H1 (cell line): ENCODE data around the gene FMNL2. TPM values are rescaled to one million over a fixed set of nuclear protein-coding genes. Genes with fewer than 3 reads are reported as not detected.

Experiments
- CTCF ChIA-PET: fragments of 300-600 bp; sonication (Branson Sonifier 250); formaldehyde crosslinking; loops from one replicate; lab custom pipeline; 2021; ENCODE audit not compliant: partially characterized antibody; lab: Charles Lee
- POLR2A ChIA-PET: fragments of 300-600 bp; sonication (Branson Sonifier 250); formaldehyde crosslinking; loops from one replicate; lab custom pipeline; 2021; ENCODE audit warnings: inconsistent platforms; ENCODE audit not compliant: partially characterized antibody; lab: Charles Lee
- DNase-seq, 2 experiments: peaks; one replicate each; pipeline versions ENCODE4 v3.0.0 to v3.0.0-alpha.2; 2010 to 2022; ENCODE audit warnings: low spot score in 2 of 2, low read depth in 1 of 2, mixed read lengths in 1 of 2
- FAIRE-seq: peaks from 2 replicates; lab custom pipeline; 2011; peaks lifted over from hg19 to GRCh38; lab: Jason Lieb, UNC
- H2AFZ ChIP-seq: 2 replicates; pipeline ENCODE4 v1.8.1; 2012; ENCODE audit warnings: low read length, inconsistent platforms
- H2AK5ac ChIP-seq: 2 replicates; pipeline ENCODE4 v1.6.1; 2013; ENCODE audit warnings: low read depth, low read length
- H2BK120ac ChIP-seq: replicated peaks from 2 replicates; pipeline ENCODE3; 2013; ENCODE audit warnings: low read depth, low read length, inconsistent platforms
- H2BK12ac ChIP-seq: 2 replicates; pipeline ENCODE4 v1.6.1; 2013; ENCODE audit warnings: low read depth, low read length
- H2BK15ac ChIP-seq: 2 replicates; pipeline ENCODE4 v1.6.1; 2013; ENCODE audit warnings: low read length
- H2BK20ac ChIP-seq: 2 replicates; pipeline ENCODE4 v1.6.1; 2013; ENCODE audit warnings: low read length
- H2BK5ac ChIP-seq: 2 replicates; pipeline ENCODE4 v1.6.1; 2013; ENCODE audit warnings: low read depth, low read length
- H3K14ac ChIP-seq: 2 replicates; pipeline ENCODE4 v1.6.1; 2013; ENCODE audit warnings: inconsistent platforms; ENCODE audit not compliant: insufficient read length
- H3K18ac ChIP-seq: 2 replicates; pipeline ENCODE4 v1.6.1; 2013; ENCODE audit warnings: low read length; ENCODE audit errors: extremely low read depth
- H3K23ac ChIP-seq: 2 replicates; pipeline ENCODE4 v1.6.1; 2013; ENCODE audit warnings: inconsistent platforms; ENCODE audit not compliant: insufficient read length
- H3K23me2 ChIP-seq: 2 replicates; pipeline ENCODE4 v1.6.1; 2013; ENCODE audit warnings: low read depth, low read length
- H3K27ac ChIP-seq: 2 replicates; pipeline ENCODE4 v1.6.1; 2011; ENCODE audit warnings: low read depth, low read length, inconsistent platforms
- H3K27me3 ChIP-seq, 4 experiments: replicated peaks in 1 of 4; 1 replicate in 1 of 4; 2 replicates in 3 of 4; pipeline versions ENCODE4 v1.6.1 to v1.8.1; 2011 to 2013; ENCODE audit warnings: low read length in 3 of 4, mild to moderate bottlenecking in 3 of 4, inconsistent platforms in 2 of 4, mixed read lengths in 2 of 4, moderate library complexity in 1 of 4; ENCODE audit not compliant: control insufficient read depth in 3 of 4, insufficient read depth in 3 of 4; ENCODE audit errors: extremely low read depth in 1 of 4
- H3K36me3 ChIP-seq, 4 experiments: 2 replicates each; pipeline versions ENCODE4 v1.6.1 to v1.8.1; 2011 to 2013; ENCODE audit warnings: mild to moderate bottlenecking in 4 of 4, low read length in 3 of 4, moderate library complexity in 2 of 4, control low read depth in 1 of 4, inconsistent platforms in 1 of 4; ENCODE audit not compliant: insufficient read depth in 4 of 4, control insufficient read depth in 2 of 4
- H3K4ac ChIP-seq: replicated peaks from 2 replicates; pipeline ENCODE3; 2013; ENCODE audit warnings: low read length, low read depth, mixed read lengths, inconsistent platforms; ENCODE audit not compliant: insufficient read length
- H3K4me1 ChIP-seq, 4 experiments: replicated peaks in 1 of 4; 1 replicate in 1 of 4; 2 replicates in 3 of 4; pipeline versions ENCODE4 v1.6.1 to v1.8.1; 2011 to 2013; ENCODE audit warnings: low read length in 3 of 4, inconsistent platforms in 2 of 4, mixed read lengths in 1 of 4; ENCODE audit not compliant: insufficient read depth in 4 of 4, control insufficient read depth in 3 of 4
- H3K4me2 ChIP-seq, 2 experiments: 2 replicates each; pipeline versions ENCODE4 v1.6.1 to v1.8.1; 2011 to 2013; ENCODE audit warnings: low read depth in 2 of 2, low read length in 2 of 2, control low read depth in 1 of 2, inconsistent platforms in 1 of 2, mild to moderate bottlenecking in 1 of 2; ENCODE audit not compliant: insufficient read depth in 1 of 2
- H3K4me3 ChIP-seq, 4 experiments: fragments of 200-600, 300-600 bp in 1 of 4; sonication (generic), shearing (Covaris generic), sonication (Bioruptor Twin) in 1 of 4; 2 replicates each; pipeline versions ENCODE4 v1.5.1 to v1.8.1; 2011 to 2016; ENCODE audit warnings: low read length in 4 of 4, low read depth in 3 of 4, control low read depth in 2 of 4, inconsistent platforms in 2 of 4, mild to moderate bottlenecking in 2 of 4, mixed read lengths in 1 of 4, moderate library complexity in 1 of 4; ENCODE audit not compliant: insufficient read depth in 2 of 4; ENCODE audit errors: extremely low read depth in 1 of 4
- H3K56ac ChIP-seq: replicated peaks from 2 replicates; pipeline ENCODE3; 2013; ENCODE audit warnings: low read depth, mild to moderate bottlenecking, mixed read lengths, low read length, inconsistent platforms; ENCODE audit not compliant: insufficient read length
- H3K79me1 ChIP-seq: 2 replicates; pipeline ENCODE4 v1.6.1; 2013; ENCODE audit warnings: low read depth, low read length, control low read depth
- H3K79me2 ChIP-seq, 2 experiments: 2 replicates each; pipeline versions ENCODE4 v1.6.1 to v1.8.1; 2012 to 2013; ENCODE audit warnings: low read length in 2 of 2, mild to moderate bottlenecking in 2 of 2, inconsistent platforms in 1 of 2; ENCODE audit not compliant: insufficient read depth in 2 of 2, control insufficient read depth in 1 of 2
- H3K9ac ChIP-seq, 4 experiments: replicated peaks in 1 of 4; 1 replicate in 1 of 4; 2 replicates in 3 of 4; pipeline versions ENCODE4 v1.6.1 to v1.8.1; 2011 to 2013; ENCODE audit warnings: low read depth in 3 of 4, low read length in 3 of 4, control low read depth in 2 of 4, mild to moderate bottlenecking in 2 of 4, moderate library complexity in 2 of 4, inconsistent platforms in 1 of 4; ENCODE audit errors: extremely low read depth in 1 of 4
- H3K9me3 ChIP-seq, 2 experiments: 2 replicates each; pipeline versions ENCODE4 v1.6.1 to v1.8.1; 2012 to 2013; ENCODE audit warnings: mild to moderate bottlenecking in 2 of 2, moderate library complexity in 2 of 2, control low read depth in 1 of 2, inconsistent platforms in 1 of 2, low read depth in 1 of 2, low read length in 1 of 2, mixed read lengths in 1 of 2; ENCODE audit not compliant: insufficient read depth in 2 of 2
- H4K20me1 ChIP-seq, 2 experiments: replicated peaks in 1 of 2; 2 replicates each; pipeline versions ENCODE3 to v1.8.1; 2011 to 2013; ENCODE audit warnings: inconsistent platforms in 2 of 2, low read length in 2 of 2, mild to moderate bottlenecking in 1 of 2; ENCODE audit not compliant: insufficient read depth in 2 of 2, control insufficient read depth in 1 of 2
- H4K5ac ChIP-seq: 2 replicates; pipeline ENCODE4 v1.6.1; 2013; ENCODE audit warnings: low read length, low read depth, mixed read lengths, inconsistent platforms; ENCODE audit not compliant: insufficient read length
- H4K8ac ChIP-seq: 2 replicates; pipeline ENCODE4 v1.8.0; 2013; ENCODE audit warnings: mild to moderate bottlenecking, moderate library complexity, low read length, inconsistent platforms; ENCODE audit not compliant: insufficient read depth; ENCODE audit errors: extremely low read depth
- H4K91ac ChIP-seq: replicated peaks from 2 replicates; pipeline ENCODE3; 2013; ENCODE audit warnings: low read length, mixed read lengths, inconsistent platforms; ENCODE audit not compliant: insufficient read length
- ASH2L ChIP-seq: fragments of 200-600, 300-600 bp; sonication (generic); IDR thresholded peaks from one replicate; pipeline ENCODE4 v1.7.1; 2017; ENCODE audit warnings: low read length
- HDAC2 ChIP-seq, 2 experiments: fragments of 300-600 bp in 1 of 2; sonication (generic) in 1 of 2; IDR thresholded peaks; 2 replicates each; pipeline ENCODE4 v1.6.1; 2011 to 2012; ENCODE audit warnings: low read depth in 2 of 2, low read length in 2 of 2, mild to moderate bottlenecking in 2 of 2, moderate library complexity in 2 of 2, borderline replicate concordance in 1 of 2, inconsistent platforms in 1 of 2
- NANOG ChIP-seq: IDR thresholded peaks from 2 replicates; pipeline ENCODE4 v1.6.1; 2011; ENCODE audit warnings: low read length, low read depth, mild to moderate bottlenecking, inconsistent platforms; ENCODE audit not compliant: insufficient read depth, poor library complexity, severe bottlenecking
- YY1 ChIP-seq: IDR thresholded peaks from 2 replicates; pipeline ENCODE4 v1.6.1; 2011; ENCODE audit warnings: low read depth, mild to moderate bottlenecking, low read length
- WGBS, 2 experiments: shearing (Covaris generic) in 1 of 2; methylation state at CpG; one replicate each; pipeline versions ENCODE4 v1.1.6 to v1.1.7; 2013 to 2015; ENCODE audit warnings: low lambda C conversion rate in 2 of 2, mixed read lengths in 2 of 2, inconsistent platforms in 1 of 2, low coverage in 1 of 2, missing lambda C conversion rate in 1 of 2; ENCODE audit not compliant: insufficient replicate concordance in 2 of 2, insufficient coverage in 1 of 2, insufficient read length in 1 of 2; ENCODE audit errors: extremely low coverage in 1 of 2, missing lambda C conversion rate in 1 of 2; 5-methylcytosine and 5-hydroxymethylcytosine counted together
- polyA plus RNA-seq, 7 experiments: library from polyadenylated mRNA; depleted of rRNA in 3 of 7; stranded (reverse) in 5 of 7; unstranded in 2 of 7; fragments of >200 nt in 5 of 7; fragments of 200-250 nt in 2 of 7; gene quantifications; 1 replicate in 5 of 7; 2 replicates in 1 of 7; 4 replicates in 1 of 7; pipeline versions ENCODE4 v1.2.1 to v1.2.3, GENCODE V29; 2011 to 2013; ENCODE audit warnings: missing spikeins in 2 of 7, mixed read lengths in 2 of 7
- total RNA-seq: library from RNA; stranded (reverse); fragmentation: NEBNext Ultra II Directional; extraction: Animal tissue kit (Norgen Biotek cat#: 25700); gene quantifications from 2 replicates; pipeline ENCODE4 v1.2.1, GENCODE V29; 2021

FMNL2 gene
- total and polyA plus RNA-seq, 2 of the 8 experiments (the other 6 are each of a cell fraction or from before 2014, with no cell fraction given), result 15.5 to 45.1 TPM

DNA sequence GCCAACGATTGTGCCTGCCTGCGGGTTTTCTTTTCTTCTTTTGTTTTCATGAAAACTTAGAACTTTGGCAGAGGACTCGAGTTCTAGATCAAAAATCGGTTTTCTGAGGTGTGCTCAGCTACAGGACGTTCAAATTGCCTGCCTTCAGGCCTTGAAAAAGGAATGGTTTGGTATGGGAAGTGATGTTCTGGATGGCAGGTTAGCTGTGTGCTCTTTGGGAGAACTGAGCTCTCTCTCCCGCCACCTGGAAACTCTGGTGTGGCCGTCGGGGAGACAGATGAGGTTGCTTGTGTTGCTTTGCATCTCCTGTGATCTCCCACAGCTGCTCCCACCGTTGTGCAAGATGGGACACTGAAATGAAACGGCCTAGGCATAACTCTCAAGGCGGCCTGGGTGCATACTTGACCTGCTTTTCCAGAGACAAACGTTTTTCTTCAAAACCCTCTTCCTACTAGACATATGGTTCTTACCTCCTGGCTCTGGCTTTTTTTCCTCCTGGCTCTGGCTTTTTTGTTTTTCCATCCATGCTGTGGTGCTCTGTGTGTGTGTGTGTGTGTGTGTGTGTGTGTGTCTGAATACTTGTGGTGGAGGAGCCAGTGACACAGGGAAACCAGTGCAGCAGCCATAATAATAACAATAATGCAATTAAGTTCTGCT lies 2.0 kb downstream of the FMNL2 start:
- Histone ChIP-seq H3K23ac (no peak overlapping the region), H3K4ac (no peak overlapping the region), H4K8ac (no peak overlapping the region), H3K27me3 (no peaks in the 10 kb centered on the region), H4K20me1 (peaks cover 17 to 22% of the 10 kb centered on the region in 2 experiments), H2AK5ac (no peak overlapping the region), H3K9me3 (no peaks in the 10 kb centered on the region), H3K4me2 (peak overlapping the region; percentile 96 to 98), H2BK15ac (no peak overlapping the region), H3K79me2 (peaks cover 4 to 58% of the 10 kb centered on the region in 2 experiments; a peak in 3 of 4 replicates), H3K56ac (no peak overlapping the region), H3K27ac (no peak overlapping the region), H3K4me1 (peaks cover 0 to 9% (median 1%) of the 10 kb centered on the region in 4 experiments; a peak in 3 of 7 replicates), H2BK120ac (no peak overlapping the region), H3K36me3 (no peaks in the 10 kb centered on the region), H4K91ac (no peak overlapping the region), H2AFZ (no peak overlapping the region), H4K5ac (no peak overlapping the region), H2BK12ac (no peak overlapping the region), H2BK20ac (no peak overlapping the region), H3K23me2 (peaks cover 10% of the 10 kb centered on the region), H3K4me3 (peak overlapping the region; percentile 62 to 99 (median 86)), H3K9ac (peak overlapping the region; percentile 20 to 74 (median 70)), H2BK5ac (no peak overlapping the region), H3K14ac (no peak overlapping the region), H3K79me1 (peaks cover 7% of the 10 kb centered on the region; the same call in 1 of the 2 replicates), H3K18ac (peak overlapping the region; percentile 52; the same call in 1 of the 2 replicates)
- 10% methylated on average over 12 of the region's 12 CpGs; no CpG with 5 or more reads in 1 of the 2 experiments for WGBS, 2 experiments
- DNase-seq (peak in 1 of 2 experiments; percentile 58), FAIRE-seq (no peak)
- CTCF ChIA-PET, result interaction anchor here (0.8 to 2.0 kb wide), 12 partner anchors 8 to 312 kb away, joined by 3 to 6 read pairs (median 4); partner anchors contain the start of gene STAM2
- POLR2A ChIA-PET, result interaction anchor here (0.5 to 2.5 kb wide), 7 partner anchors 7 to 161 kb away, joined by 3 to 9 read pairs (median 3); partner anchors contain the start of gene STAM2
- TF ChIP-seq ASH2L (peak; percentile 3), YY1 (no peak), NANOG (no peak), HDAC2 (IDR thresholded peaks at IDR 0.05; ENCODE audit: borderline replicate concordance in 1 of 2, low read depth in 2 of 2, low read length in 2 of 2) (no peak)
